Brain microvascular endothelial cell (primary cell): ENCODE measurements around the gene NOL9.

Experiments
- DNase-seq: peaks from one replicate; pipeline ENCODE4 v3.0.0-alpha.2; 2020
- H3K27ac ChIP-seq: fragments of 250-450 bp; sonication (Bioruptor Pico); 2 replicates; pipeline ENCODE4 v1.5.1; 2020; ENCODE audit warnings: mild to moderate bottlenecking, moderate library complexity
- H3K27me3 ChIP-seq: fragments of 250-450 bp; sonication (Bioruptor Pico); replicated peaks from 2 replicates; pipeline ENCODE4 v1.5.1; 2020; ENCODE audit warnings: mild to moderate bottlenecking
- H3K36me3 ChIP-seq: fragments of 250-450 bp; sonication (Bioruptor Pico); replicated peaks from 2 replicates; pipeline ENCODE4 v1.5.1; 2020; ENCODE audit warnings: mild to moderate bottlenecking
- H3K4me3 ChIP-seq: 2 replicates; pipeline ENCODE4 v1.5.1; 2011; ENCODE audit warnings: low read depth, mild to moderate bottlenecking, control low read depth, low read length, moderate library complexity
- CTCF ChIP-seq: IDR thresholded peaks from 2 replicates; pipeline ENCODE4 v1.5.1; 2011; ENCODE audit warnings: low read depth, mild to moderate bottlenecking, moderate library complexity, low read length, control low read depth, inconsistent platforms; ENCODE audit errors: missing control alignments
- in situ Hi-C: cut with HindIII; loops from 2 replicates; pipeline ENCODE4 v1.10.0; 2017; ENCODE audit warnings: low sequenced_read_pairs, low pct_ligation_motif_present

Gene NOL9

GRCh38 chr1:6592441-6592840 lies 38.1 kb upstream of the NOL9 start:
- in situ Hi-C loops: no loop called here
- no peaks in the 10 kb centered on the region for H3K27me3 ChIP-seq
- peaks cover 76% of the 10 kb centered on the region for H3K36me3 ChIP-seq
- no peak for DNase-seq
- H3K27ac ChIP-seq: no peak overlapping the region
- no peak overlapping the region for H3K4me3 ChIP-seq
- no peak for TF ChIP-seq CTCF

GRCh38 chr1:6591644-6592043 lies 37.3 kb upstream of the NOL9 start:
- no peak overlapping the region for H3K4me3 ChIP-seq
- H3K27me3 ChIP-seq: no peaks in the 10 kb centered on the region
- DNase-seq: no peak
- no peak overlapping the region for H3K27ac ChIP-seq
- no peak for TF ChIP-seq CTCF
- in situ Hi-C loops: no loop called here
- peaks cover 73% of the 10 kb centered on the region for H3K36me3 ChIP-seq

GRCh38 chr1:6591222-6591621 lies 36.9 kb upstream of the NOL9 start:
- no peak for TF ChIP-seq CTCF
- peaks cover 70% of the 10 kb centered on the region for H3K36me3 ChIP-seq
- H3K4me3 ChIP-seq: no peak overlapping the region
- no peaks in the 10 kb centered on the region for H3K27me3 ChIP-seq
- H3K27ac ChIP-seq: no peak overlapping the region
- in situ Hi-C loops: no loop called here
- DNase-seq: no peak

DNA sequence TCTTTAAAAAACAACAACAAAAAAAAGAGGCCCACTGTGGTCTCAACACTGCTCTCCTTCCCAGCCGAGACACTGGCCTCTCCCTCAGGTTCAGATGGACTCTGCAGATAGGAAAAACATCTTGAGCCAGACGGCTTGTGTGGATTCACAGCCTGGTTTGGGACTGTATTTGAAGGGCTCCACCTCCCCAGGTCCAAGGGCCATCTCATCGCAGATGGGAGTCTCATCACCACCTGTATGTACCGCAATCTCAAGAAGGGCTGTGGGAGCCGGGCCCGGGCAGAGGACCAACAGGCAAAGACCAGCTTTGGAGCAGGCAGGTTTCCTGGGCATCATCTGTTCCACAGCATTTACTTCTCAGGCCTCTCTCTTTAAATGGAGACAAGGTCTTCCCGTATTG lies 35.7 kb upstream of the NOL9 start:
- no peak for TF ChIP-seq CTCF
- H3K27ac ChIP-seq: no peak overlapping the region
- H3K4me3 ChIP-seq: no peak overlapping the region
- in situ Hi-C loops: no loop called here
- H3K36me3 ChIP-seq: peaks cover 58% of the 10 kb centered on the region
- DNase-seq: no peak
- no peaks in the 10 kb centered on the region for H3K27me3 ChIP-seq

GRCh38 chr1:6588893-6589520 lies 34.7 kb upstream of the NOL9 start:
- H3K4me3 ChIP-seq: no peak overlapping the region
- H3K27ac ChIP-seq: no peak overlapping the region

More at GRCh38 chr1:6588893-6589520, 34.7 kb upstream of the NOL9 start:
- Histone ChIP-seq H3K36me3 (peaks cover 48% of the 10 kb centered on the region), H3K27me3 (no peaks in the 10 kb centered on the region)
- no peak for TF ChIP-seq CTCF
- no peak for DNase-seq
- in situ Hi-C loops: no loop called here
